ENCODE measurements around the gene MKRN2OS.

DNA sequence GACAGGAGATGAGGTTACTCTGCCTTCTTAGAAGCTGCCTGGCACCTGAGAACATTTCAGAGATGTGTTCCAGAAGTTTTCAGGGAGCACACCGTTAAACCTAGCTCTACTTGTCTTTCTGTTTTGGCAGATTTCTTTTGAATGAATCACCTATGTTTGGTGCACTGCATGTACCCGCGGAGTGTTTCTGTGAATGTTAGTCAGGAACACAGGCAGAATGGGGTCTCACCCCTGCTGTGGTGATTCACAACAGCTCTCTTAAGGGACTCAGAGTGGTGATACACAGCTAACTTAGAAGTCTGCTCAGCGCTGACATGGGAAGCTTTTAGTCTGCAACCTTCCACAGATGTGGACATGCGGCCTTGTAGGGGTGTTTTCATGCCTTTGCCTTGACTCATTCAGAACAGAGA, 37.0 kb downstream of the MKRN2OS start:
- TF ChIP-seq CTCF (IDR thresholded peaks at IDR 0.05) (no peak), POLR2A (IDR thresholded peaks at IDR 0.05) (no peak)

Data from body of pancreas (tissue), 4 donors.